Effector memory CD8-positive, alpha-beta T cell (primary cell): Measurements from ENCODE around the gene NOTCH1.

Experiments
- ATAC-seq: fragments of 150-1000 bp; cut with Tn5 transposase; replicated peaks from 2 replicates; pipeline ENCODE4 v1.10.0; 2021; ENCODE audit warnings: mild to moderate bottlenecking, moderate library complexity
- DNase-seq, 3 experiments: peaks; one replicate each; pipeline ENCODE4 v3.0.0; 2021
- H3K27ac Mint-ChIP-seq, 2 donors: one replicate each; pipeline ENCODE4 v1.8.0; 2022; ENCODE audit warnings: mild to moderate bottlenecking in 2 of 2, mixed read lengths in 2 of 2, moderate library complexity in 2 of 2
- H3K27me3 Mint-ChIP-seq, 2 donors: one replicate each; pipeline ENCODE4 v1.8.0; 2022; ENCODE audit warnings: mixed read lengths in 2 of 2
- H3K36me3 Mint-ChIP-seq: one replicate; pipeline ENCODE4 v1.8.0; 2022; ENCODE audit warnings: mild to moderate bottlenecking, moderate library complexity, mixed read lengths; ENCODE audit not compliant: insufficient read depth
- H3K4me1 Mint-ChIP-seq, 2 donors: one replicate each; pipeline ENCODE4 v1.8.0; 2022; ENCODE audit warnings: low read depth in 2 of 2, mixed read lengths in 2 of 2
- H3K4me3 Mint-ChIP-seq, 2 donors: one replicate each; pipeline ENCODE4 v1.8.0; 2022; ENCODE audit warnings: mild to moderate bottlenecking in 2 of 2, mixed read lengths in 2 of 2, moderate library complexity in 2 of 2
- H3K9me3 Mint-ChIP-seq, 2 donors: one replicate each; pipeline ENCODE4 v1.8.0; 2022; ENCODE audit warnings: mixed read lengths in 2 of 2

Gene NOTCH1

DNA sequence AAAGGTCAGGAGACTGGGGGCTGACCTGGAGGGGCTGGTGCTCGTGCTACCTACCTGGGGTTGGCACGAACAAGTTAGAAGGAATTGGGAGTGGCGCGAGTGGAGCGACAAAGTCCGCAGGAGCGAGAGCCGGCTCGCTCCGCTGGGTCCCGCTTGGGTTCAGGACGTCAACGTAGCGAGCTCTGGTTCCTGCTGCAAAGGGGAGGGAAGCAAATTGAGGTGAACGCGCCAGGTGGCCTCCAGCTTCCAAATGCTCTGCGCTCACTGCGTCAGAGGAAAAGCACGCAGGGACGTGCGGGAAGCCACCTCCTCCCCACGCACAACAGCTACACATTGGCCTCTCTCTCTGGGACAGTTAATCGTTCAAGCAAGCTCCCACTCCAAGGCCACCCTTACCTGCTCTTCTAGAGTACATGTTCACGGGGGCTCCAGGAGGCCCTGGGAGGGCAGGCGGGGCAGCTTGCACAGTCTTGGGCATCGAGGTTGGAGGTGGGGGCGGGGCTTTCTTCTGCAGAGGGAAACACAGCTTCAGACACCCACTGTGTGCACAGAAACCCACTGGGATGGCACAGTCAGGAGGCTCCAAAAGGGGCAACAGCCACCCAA lies 98.6 kb downstream of the NOTCH1 start:
- DNase-seq (no peak), ATAC-seq (no peak)
- Mint-ChIP-seq H3K27ac (no peak overlapping the region), H3K4me3 (no peak overlapping the region), H3K9me3 (no peaks in the 10 kb centered on the region), H3K36me3 (peaks cover 84% of the 10 kb centered on the region), H3K27me3 (no peaks in the 10 kb centered on the region), H3K4me1 (no peaks in the 10 kb centered on the region)

DNA sequence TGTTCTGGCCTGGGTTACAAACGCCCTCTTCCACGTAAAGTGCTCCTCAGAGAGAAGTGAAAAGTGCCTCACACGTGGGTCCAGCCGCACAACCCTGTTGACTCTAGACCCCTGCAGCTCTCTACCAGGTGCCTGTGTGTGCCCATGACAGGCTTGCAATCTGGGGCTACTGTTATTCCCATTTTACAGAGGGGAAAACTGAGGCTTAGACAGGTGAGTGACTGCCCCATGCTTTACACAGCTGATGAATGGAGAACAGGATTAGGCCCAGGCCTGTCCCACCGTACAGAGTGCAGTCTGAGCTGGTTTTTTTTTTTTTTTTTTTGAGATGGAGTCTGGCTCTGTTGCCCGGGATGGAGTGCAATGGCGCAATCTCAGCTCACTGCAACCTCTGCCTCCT lies 100.0 kb downstream of the NOTCH1 start:
- ATAC-seq (no peak), DNase-seq (no peak)
- H3K4me3 Mint-ChIP-seq = no peak overlapping the region
- no peaks in the 10 kb centered on the region for H3K9me3 Mint-ChIP-seq
- H3K27ac Mint-ChIP-seq = no peak overlapping the region
- no peaks in the 10 kb centered on the region for H3K27me3 Mint-ChIP-seq
- H3K36me3 Mint-ChIP-seq = peaks cover 79% of the 10 kb centered on the region
- no peaks in the 10 kb centered on the region for H3K4me1 Mint-ChIP-seq
